Measurements from ENCODE around the gene UNC5A. TPM values are rescaled to one million over a fixed set of nuclear protein-coding genes. Genes with fewer than 3 reads are reported as not detected.

The UNC5A gene
- 0.39 to 0.71 TPM (median 0.57 TPM) in 5 replicates for total RNA-seq (2022; extraction: Qiagen RNA extraction)

GRCh38 chr5:176810081-176810597 is at the start of gene UNC5A:
TSS of gene UNC5A (plus strand) at chr5:176810559. CDS start at chr5:176810751, 192 bp downstream.

GRCh38 chr5:176899296-176899891 is 89.0 kb downstream of the UNC5A start, which contains the start of gene HK3:
TSS of gene HK3 (minus strand) at chr5:176899346. CDS start at chr5:176896159, 3,187 bp downstream.

Other genes starting within 250 kb of the UNC5A start
- gene GPRIN1, start 200.4 kb upstream of the UNC5A start, total RNA-seq (2022; extraction: Qiagen RNA extraction): 7.4 to 9.6 TPM (median 9.1 TPM) in 5 replicates
- gene SNCB, start 180.0 kb upstream of the UNC5A start, total RNA-seq (2022; extraction: Qiagen RNA extraction): 0.86 to 1.3 TPM (median 1.0 TPM) in 5 replicates
- not detected in 5 replicates for gene EIF4E1B, start 179.9 kb upstream of the UNC5A start, total RNA-seq (2022; extraction: Qiagen RNA extraction)
- 52.3 to 70.0 TPM (median 65.0 TPM) in 5 replicates for gene TSPAN17, start 163.1 kb upstream of the UNC5A start, total RNA-seq (2022; extraction: Qiagen RNA extraction)
- not detected in 5 replicates for gene HK3, start 88.8 kb downstream of the UNC5A start, total RNA-seq (2022; extraction: Qiagen RNA extraction)
- 40.5 to 45.7 TPM (median 43.2 TPM) in 5 replicates for gene UIMC1, start 196.2 kb downstream of the UNC5A start, total RNA-seq (2022; extraction: Qiagen RNA extraction)
- gene ZNF346, start 212.1 kb downstream of the UNC5A start, total RNA-seq (2022; extraction: Qiagen RNA extraction): 8.2 to 11.2 TPM (median 10.4 TPM) in 5 replicates

Measured in A549 treated with Mapracorat at 1 μM for 4 hours (cell line).